Left colon (tissue), 2 donors: ENCODE results near the gene ZNF212. TPM values are rescaled to one million over a fixed set of nuclear protein-coding genes. Genes with fewer than 3 reads are reported as not detected.
A peak's percentile ranks its signal among the peaks of the same experiment; 100 is the strongest.
"Not testable (repeated sequence)": the region's sequence is repeated elsewhere in the genome, so short reads cannot be mapped to it uniquely, and the experiment has no call there.

Source experiments
- ATAC-seq: fragments of 200-7000 bp; cut with Tn5 transposase; one replicate; pipeline ENCODE4 v1.9.1; 2020; ENCODE audit warnings: mild to moderate bottlenecking, moderate library complexity
- DNase-seq, 2 donors: peaks; one replicate each; pipeline ENCODE4 v3.0.0-alpha.2; 2020
- intact Hi-C, 2 donors: fragments of 100-400 bp; cut with DNase I in 1 of 2; cut with micrococcal nuclease in 1 of 2; formaldehyde crosslinking; loops; one replicate each; pipeline versions ENCODE4 v1.11.2 to v1.14.0; 2022; cut with DNase I, micrococcal nuclease
- total RNA-seq, 2 donors: library from RNA; stranded (reverse); fragmentation: NEBNext Ultra II Directional; extraction: Animal tissue kit (Norgen Biotek cat#: 25700); gene quantifications; one replicate each; pipeline ENCODE4 v1.2.1, GENCODE V29; 2021
- donor health status: DM: no; HTN: no; CAD: no.
- donor health status: DM: yes; HTN: yes; CAD: no.

The ZNF212 gene
- total RNA-seq, 2 donors from 2014 or later, result 9.3 to 9.7 TPM

GRCh38 chr7:149245744-149246143 is 6.3 kb downstream of the ZNF212 start:
- no peak for DNase-seq
- intact Hi-C loops, result no loop called here

GRCh38 chr7:149248777-149249176 is 9.3 kb downstream of the ZNF212 start:
- no peak for ATAC-seq
- intact Hi-C loops, result no loop called here
- no peak for DNase-seq

More at GRCh38 chr7:149245744-149246143, 6.3 kb downstream of the ZNF212 start:
- ATAC-seq, result no peak

- ATAC-seq, intact Hi-C loops, DNase-seq: not testable (repeated sequence)
These were observed 10.7 kb downstream of the ZNF212 start for GRCh38 chr7:149250151-149250550.

GRCh38 chr7:149251518-149251917 is 12.1 kb downstream of the ZNF212 start:
- ATAC-seq, DNase-seq, intact Hi-C loops: not testable (repeated sequence)

- intact Hi-C loops, result no loop called here
- DNase-seq (no peak), ATAC-seq (no peak)
These were observed 12.9 kb downstream of the ZNF212 start for GRCh38 chr7:149252378-149252777.

- ATAC-seq (no peak), DNase-seq (no peak)
- intact Hi-C loops, result no loop called here
These were observed 14.2 kb downstream of the ZNF212 start for GRCh38 chr7:149253665-149254064.

- ATAC-seq (no peak), DNase-seq (no peak)
- intact Hi-C loops, result no loop called here
These were observed 14.9 kb downstream of the ZNF212 start for GRCh38 chr7:149254181-149254858.

- no peak for DNase-seq
- intact Hi-C loops, result no loop called here
- ATAC-seq, result no peak
These were observed 15.7 kb downstream of the ZNF212 start for GRCh38 chr7:149255174-149255573.

GRCh38 chr7:149256568-149256967 is 17.1 kb downstream of the ZNF212 start:
- intact Hi-C loops, result no loop called here
- DNase-seq, result no peak
- ATAC-seq, result no peak

- DNase-seq, result no peak
- intact Hi-C loops, result no loop called here
- ATAC-seq, result no peak
These were observed 17.7 kb downstream of the ZNF212 start for GRCh38 chr7:149257146-149257545.

- ATAC-seq (no peak), DNase-seq (no peak)
- intact Hi-C loops, result no loop called here
These were observed 21.9 kb downstream of the ZNF212 start for GRCh38 chr7:149261316-149261828.

GRCh38 chr7:149261829-149262617 is 22.6 kb downstream of the ZNF212 start, which contains the start of gene ZNF783:
Gene ZNF783, plus strand, starts transcription at chr7:149262196. Its CDS starts 138 bp downstream, at chr7:149262334.
- intact Hi-C loops, result no loop called here
- peak; percentile 97 for ATAC-seq
- DNase-seq, result peak; percentile 80 to 93

GRCh38 chr7:149266451-149266850 is 27.0 kb downstream of the ZNF212 start:
- no peak for ATAC-seq
- intact Hi-C loops, result no loop called here
- no peak for DNase-seq

GRCh38 chr7:149267733-149268132 is 28.3 kb downstream of the ZNF212 start:
- ATAC-seq (no peak), DNase-seq (no peak)
- intact Hi-C loops, result no loop called here

- intact Hi-C loops, DNase-seq, ATAC-seq: not testable (repeated sequence)
These were observed 35.0 kb downstream of the ZNF212 start for GRCh38 chr7:149274424-149274823.

- ATAC-seq, result no peak
- intact Hi-C loops, result no loop called here
- DNase-seq, result no peak
These were observed 38.4 kb downstream of the ZNF212 start for GRCh38 chr7:149277871-149278270.

- intact Hi-C loops, result no loop called here
- no peak for ATAC-seq
- DNase-seq, result no peak
These were observed 38.9 kb downstream of the ZNF212 start for GRCh38 chr7:149278396-149278795.

GRCh38 chr7:149279111-149279743 is 39.8 kb downstream of the ZNF212 start:
- intact Hi-C loops, result no loop called here
- ATAC-seq, result no peak
- DNase-seq, result no peak

GRCh38 chr7:149280151-149280550 is 40.7 kb downstream of the ZNF212 start:
- intact Hi-C loops, result no loop called here
- DNase-seq (no peak), ATAC-seq (no peak)
